NK-92 treated with Interleukin-12 subunit alpha and Interleukin-12 subunit beta, amount 100 ng/mL, for 24 hours (cell line): ENCODE measurements around the gene ABCC3.
"Not testable (repeated sequence)": the region's sequence is repeated elsewhere in the genome, so short reads cannot be mapped to it uniquely, and the experiment has no call there.

Experiments
- DNase-seq: peaks from one replicate; lab custom pipeline; 2025; lab: John Stamatoyannopoulos, UW

The ABCC3 gene

GRCh38 chr17:50666316-50666715, 31.6 kb downstream of the ABCC3 start:
- no peak for DNase-seq

GRCh38 chr17:50667259-50668024, 32.8 kb downstream of the ABCC3 start:
- no peak for DNase-seq

DNA sequence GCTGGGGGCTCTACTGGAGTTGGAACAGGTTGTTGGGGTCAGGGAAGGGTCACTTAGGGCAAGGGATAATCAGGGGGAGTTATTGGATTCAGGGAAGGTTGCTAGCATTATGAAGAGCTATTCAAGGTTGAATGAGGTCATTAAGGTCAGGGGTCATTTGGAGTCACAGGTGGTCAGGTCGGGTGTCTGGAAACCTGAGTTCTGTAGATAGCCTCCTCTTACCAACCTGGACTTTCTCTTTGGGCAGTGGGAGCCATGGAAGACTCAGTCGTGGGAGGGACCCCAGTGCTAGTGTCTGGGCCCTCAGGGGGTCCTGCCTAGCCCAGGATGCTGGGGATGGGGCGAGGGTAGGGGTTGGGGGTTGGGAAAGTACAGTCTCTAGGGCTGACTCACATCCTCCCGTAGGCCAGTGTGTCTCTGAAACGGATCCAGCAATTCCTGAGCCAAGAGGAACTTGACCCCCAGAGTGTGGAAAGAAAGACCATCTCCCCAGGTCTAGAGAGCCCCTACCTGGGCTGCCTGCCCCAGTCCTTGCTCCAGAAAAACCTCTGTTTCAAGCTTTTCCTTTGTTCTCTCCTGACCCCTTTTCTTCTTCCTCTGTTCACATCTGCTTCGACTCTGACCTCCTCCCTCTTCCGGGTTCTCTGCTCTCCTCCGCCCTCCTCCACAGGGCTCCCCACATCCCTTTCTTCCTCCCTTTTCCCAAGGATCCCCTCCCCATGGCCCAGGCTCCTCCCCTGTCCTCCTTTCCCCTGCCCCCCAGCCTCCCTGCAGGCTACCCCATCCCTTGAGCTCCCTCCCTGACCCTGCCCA, 33.5 kb downstream of the ABCC3 start:
- no peak for DNase-seq

GRCh38 chr17:50668838-50669581, 34.3 kb downstream of the ABCC3 start:
- no peak for DNase-seq

- DNase-seq, result no peak
Observed at GRCh38 chr17:50672071-50672470, 37.4 kb downstream of the ABCC3 start.

GRCh38 chr17:50672831-50673551, 38.3 kb downstream of the ABCC3 start:
- DNase-seq, result no peak

DNA sequence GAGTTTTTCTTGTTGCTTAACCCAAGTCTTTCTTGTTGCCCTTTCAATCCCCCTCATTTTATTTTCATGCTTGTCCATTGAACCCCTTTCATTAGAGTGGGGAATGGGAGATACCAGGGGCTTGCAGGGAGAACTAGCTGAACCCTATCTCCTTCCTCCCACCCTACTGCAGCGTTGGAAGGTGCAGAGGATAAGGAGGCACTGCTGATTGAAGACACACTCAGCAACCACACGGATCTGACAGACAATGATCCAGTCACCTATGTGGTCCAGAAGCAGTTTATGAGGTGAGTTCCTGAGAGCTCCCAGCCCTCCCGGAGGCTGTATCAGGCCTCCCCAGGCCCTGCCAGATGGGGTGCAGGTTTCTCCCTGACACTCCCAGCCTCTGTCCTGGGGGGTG, 40.5 kb downstream of the ABCC3 start:
- no peak for DNase-seq

DNA sequence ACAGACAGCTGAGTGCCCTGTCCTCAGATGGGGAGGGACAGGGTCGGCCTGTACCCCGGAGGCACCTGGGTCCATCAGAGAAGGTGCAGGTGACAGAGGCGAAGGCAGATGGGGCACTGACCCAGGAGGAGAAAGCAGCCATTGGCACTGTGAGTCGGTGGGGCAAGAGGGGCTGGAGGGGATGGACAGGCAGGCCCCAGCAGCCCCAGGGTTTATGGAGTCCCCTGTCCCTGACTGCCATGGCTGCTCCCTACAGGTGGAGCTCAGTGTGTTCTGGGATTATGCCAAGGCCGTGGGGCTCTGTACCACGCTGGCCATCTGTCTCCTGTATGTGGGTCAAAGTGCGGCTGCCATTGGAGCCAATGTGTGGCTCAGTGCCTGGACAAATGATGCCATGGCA, 40.9 kb downstream of the ABCC3 start:
- no peak for DNase-seq

DNA sequence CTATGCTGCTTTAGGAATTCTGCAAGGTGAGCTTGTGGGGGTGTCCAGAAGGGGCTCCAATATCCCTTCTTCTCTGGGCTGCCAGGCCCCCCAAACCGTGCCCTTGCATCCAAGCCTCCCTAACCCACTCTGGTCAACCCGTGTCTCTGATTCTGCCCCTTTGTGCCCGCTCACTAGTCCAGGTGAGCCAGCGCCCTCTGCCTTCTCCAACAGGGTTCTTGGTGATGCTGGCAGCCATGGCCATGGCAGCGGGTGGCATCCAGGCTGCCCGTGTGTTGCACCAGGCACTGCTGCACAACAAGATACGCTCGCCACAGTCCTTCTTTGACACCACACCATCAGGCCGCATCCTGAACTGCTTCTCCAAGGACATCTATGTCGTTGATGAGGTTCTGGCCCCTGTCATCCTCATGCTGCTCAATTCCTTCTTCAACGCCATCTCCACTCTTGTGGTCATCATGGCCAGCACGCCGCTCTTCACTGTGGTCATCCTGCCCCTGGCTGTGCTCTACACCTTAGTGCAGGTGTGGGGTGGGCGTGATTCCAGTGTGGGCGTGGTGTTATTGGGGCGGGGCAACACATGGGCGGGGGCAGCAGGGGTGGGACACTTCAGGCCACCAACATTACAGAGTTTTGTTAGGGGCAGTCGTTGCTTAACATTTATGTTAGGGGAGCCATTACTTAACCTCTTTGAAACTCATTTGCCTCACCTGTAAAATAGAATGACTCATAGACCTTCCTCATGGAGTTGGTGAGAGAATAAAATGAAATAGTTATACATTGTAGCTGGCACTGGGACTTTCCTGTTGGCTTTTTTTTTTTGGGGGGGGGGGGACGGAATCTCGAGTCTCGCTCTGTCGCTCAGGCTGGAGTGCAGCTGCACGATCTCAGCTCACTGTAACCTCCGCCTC, 41.6 kb downstream of the ABCC3 start:
- DNase-seq, result no peak

GRCh38 chr17:50677851-50678375, 43.2 kb downstream of the ABCC3 start:
- DNase-seq, result no peak

DNA sequence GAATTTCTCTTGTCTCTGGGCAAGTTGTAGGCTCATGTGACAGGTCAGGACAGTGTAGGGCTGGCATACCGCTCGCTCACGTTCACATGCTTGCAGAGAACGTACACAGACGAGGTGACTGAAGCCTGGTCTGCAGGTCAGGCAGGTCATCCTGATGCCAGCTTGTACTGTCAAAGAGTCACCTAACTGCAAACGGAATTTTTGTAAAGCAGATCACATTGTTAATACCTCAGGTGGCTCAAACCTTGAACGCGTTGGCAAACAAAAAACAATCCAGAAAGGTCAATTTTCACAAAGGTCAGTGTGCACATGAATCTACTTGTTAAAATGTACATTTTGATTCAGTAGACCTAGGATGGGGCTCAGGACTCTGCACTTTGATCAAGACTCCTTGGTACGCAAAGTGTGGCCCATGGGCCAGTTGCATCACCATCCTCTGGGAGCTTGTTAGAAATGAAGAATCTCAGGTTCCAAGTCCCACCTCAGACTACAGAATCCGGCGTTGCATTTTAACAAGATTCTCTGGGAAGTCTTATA, 44.4 kb downstream of the ABCC3 start:
- DNase-seq, result no peak

GRCh38 chr17:50680126-50680525, 45.4 kb downstream of the ABCC3 start:
- DNase-seq, result no peak

GRCh38 chr17:50680543-50681262, 46.0 kb downstream of the ABCC3 start:
- DNase-seq, result not testable (repeated sequence)

DNA sequence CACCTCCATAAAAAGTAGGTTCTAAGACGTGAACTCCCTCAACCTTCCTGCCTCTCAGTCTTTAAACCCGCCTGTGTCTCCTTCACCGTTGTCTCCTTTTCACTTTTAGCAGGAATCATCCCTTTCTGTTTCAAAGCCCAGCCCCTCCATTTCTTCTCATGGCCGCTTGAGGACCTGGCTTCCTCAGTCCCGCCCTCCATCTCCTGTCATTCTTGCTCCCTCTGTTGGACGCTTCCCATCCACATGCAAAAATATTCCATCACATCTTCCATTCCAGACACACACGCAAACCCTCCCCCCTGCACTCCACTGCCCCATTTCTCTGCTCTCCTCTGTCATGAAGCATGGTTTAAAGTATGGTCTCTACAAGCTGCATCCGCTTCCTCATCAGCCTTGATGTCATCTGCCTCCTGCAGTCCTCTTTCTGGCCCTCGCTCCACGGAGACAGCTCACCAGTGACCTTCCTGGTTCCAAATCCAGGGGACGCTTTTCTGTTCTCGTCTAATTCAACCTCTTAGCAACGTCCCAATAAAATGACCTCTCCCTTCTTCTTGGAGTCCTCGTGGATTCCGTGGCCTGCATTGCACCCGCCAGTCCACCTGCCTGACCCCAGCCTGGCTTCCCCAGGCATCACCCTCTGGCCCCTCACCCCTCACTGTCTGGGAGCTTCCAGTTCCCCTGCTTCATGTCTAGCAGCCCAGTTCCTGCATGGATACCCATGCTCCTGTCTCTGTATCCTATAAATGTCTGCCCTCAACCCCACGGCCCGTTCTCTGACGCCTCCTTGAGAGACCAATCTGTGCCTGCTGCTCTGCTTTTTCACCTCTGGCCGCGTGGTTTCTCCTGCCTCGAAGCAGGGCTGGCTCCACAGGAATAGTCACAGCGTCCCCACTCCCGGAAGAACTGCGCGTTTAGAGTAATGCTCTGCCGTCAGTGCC, 46.9 kb downstream of the ABCC3 start:
- no peak for DNase-seq

- DNase-seq, result no peak
Observed at GRCh38 chr17:50682441-50682840, 47.8 kb downstream of the ABCC3 start.

DNA sequence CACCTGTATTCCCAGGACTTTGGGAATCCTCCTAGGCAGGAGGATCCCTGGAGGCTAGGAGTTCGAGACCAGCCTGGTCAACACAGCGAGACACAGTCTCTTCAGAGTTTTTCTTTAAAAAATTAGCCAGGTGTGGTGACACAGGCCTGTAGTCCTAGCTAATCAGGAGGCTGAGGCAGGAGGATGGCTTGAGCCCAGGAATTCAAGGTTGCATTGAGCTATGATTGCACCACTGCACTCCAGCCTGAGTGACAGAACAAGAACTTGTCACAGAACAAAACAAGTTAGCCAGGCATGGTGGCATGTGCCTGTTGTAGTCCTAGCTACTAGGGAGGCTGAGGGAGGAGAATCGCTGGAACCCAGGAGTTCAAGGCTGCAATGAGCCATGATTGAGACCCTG, 48.3 kb downstream of the ABCC3 start:
- no peak for DNase-seq

DNA sequence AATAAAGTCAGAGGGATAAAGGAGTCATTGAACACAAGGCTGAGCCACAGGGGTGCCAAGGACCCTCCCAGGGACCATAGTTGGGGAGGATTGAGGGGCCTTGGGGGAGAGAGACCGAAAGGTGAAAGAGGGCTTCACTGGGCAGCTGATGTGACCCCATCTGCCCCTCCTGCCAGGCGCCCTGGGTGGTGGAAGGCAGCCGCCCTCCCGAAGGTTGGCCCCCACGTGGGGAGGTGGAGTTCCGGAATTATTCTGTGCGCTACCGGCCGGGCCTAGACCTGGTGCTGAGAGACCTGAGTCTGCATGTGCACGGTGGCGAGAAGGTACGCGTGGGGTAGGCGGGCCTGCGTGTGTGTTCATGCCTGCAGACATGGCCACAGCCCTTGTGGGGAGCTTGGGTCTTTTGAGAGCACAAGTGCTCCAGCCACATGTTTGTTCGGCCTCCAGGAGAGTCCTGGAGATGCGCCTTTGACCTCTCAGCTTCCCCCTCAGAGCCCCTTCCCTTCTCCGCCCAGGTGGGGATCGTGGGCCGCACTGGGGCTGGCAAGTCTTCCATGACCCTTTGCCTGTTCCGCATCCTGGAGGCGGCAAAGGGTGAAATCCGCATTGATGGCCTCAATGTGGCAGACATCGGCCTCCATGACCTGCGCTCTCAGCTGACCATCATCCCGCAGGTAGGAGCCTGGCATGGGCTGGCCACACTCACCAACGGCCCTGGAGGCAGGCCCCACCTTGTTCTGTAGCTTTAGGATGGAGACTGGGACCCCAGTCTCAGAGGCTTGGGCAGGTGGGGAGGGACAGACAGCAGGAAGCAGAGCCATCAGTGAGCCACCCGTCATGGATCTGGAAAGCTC, 49.0 kb downstream of the ABCC3 start:
- no peak for DNase-seq

GRCh38 chr17:50684288-50684611, 49.6 kb downstream of the ABCC3 start:
- DNase-seq, result no peak
